ENCODE measurements around the gene NSFL1C. TPM values are rescaled to one million over a fixed set of nuclear protein-coding genes. Genes with fewer than 3 reads are reported as not detected.

NSFL1C gene
- total RNA-seq, 2 experiments from 2014 or later: 40.2 to 80.0 TPM

GRCh38 chr20:1465470-1466210 lies 1.0 kb downstream of the NSFL1C start:
- Histone ChIP-seq H3K4me1 (ENCODE audit: insufficient read depth, low read length, poor library complexity, severe bottlenecking) (peaks cover 35% of the 10 kb centered on the region), H3K9me2 (ENCODE audit: insufficient read depth, low read length) (no peaks in the 10 kb centered on the region), H3K4me3 (ENCODE audit: low read depth, low read length, poor library complexity, severe bottlenecking) (peak overlapping the region; percentile 85), H3K4me2 (ENCODE audit: low read length) (peak overlapping the region; percentile 98), H3K79me2 (ENCODE audit: insufficient read depth, low read depth, low read length) (peaks cover 33% of the 10 kb centered on the region), H4K20me1 (ENCODE audit: insufficient read depth, low read length) (peaks cover 16% of the 10 kb centered on the region), H2AFZ (ENCODE audit: low read length) (peak overlapping the region; percentile 54; the same call in 1 of the 2 replicates), H3K36me3 (ENCODE audit: insufficient read depth, low read length) (peaks cover 36% of the 10 kb centered on the region), H3K9me3 (ENCODE audit: low read length) (no peaks in the 10 kb centered on the region), H3K27ac (ENCODE audit: low read depth, low read length, poor library complexity, severe bottlenecking) (peak overlapping the region; percentile 46)
- intact Hi-C loops (cut with micrococcal nuclease; ENCODE audit: unreplicated experiment): loop anchor here (1.0 kb wide), 2 partner anchors 67 to 347 kb away; partner anchors contain the start of gene PSMF1
- TSS peak; percentile 48 for BruUV-seq (replicated peaks)
- ChIA-PET POLR2A (interaction anchor here (1.1 to 1.2 kb wide), 2 partner anchors 27 to 33 kb away, joined by 3 read pairs; no protein-coding TSS in a partner anchor), CTCF (ENCODE audit: unreplicated experiment) (interaction anchor here (1.2 kb wide), 1 partner anchor 38 kb away, joined by 6 read pairs; no protein-coding TSS in a partner anchor)
- no peak for DNase-seq (ENCODE audit: low spot score)
- no peak for TF ChIP-seq CTCF (conservative IDR thresholded peaks at IDR 0.05; ENCODE audit: low read length)
- TF ChIP-seq EZH2phosphoT487 (IDR thresholded peaks at IDR 0.05; ENCODE audit: borderline replicate concordance, low read depth, low read length): no peak

GRCh38 chr20:1463971-1464570 lies 2.6 kb downstream of the NSFL1C start:
- H3K79me2 ChIP-seq (ENCODE audit: insufficient read depth, low read depth, low read length): peaks cover 33% of the 10 kb centered on the region
- peaks cover 35% of the 10 kb centered on the region for H3K4me1 ChIP-seq (ENCODE audit: insufficient read depth, low read length, poor library complexity, severe bottlenecking)
- ChIA-PET POLR2A (no interaction called here), CTCF (ENCODE audit: unreplicated experiment) (interaction anchor here (0.7 kb wide), 1 partner anchor 40 kb away, joined by 3 read pairs; no protein-coding TSS in a partner anchor)
- no peak overlapping the region; the same call in 1 of the 2 replicates for H3K4me2 ChIP-seq (ENCODE audit: low read length)
- no peak for TF ChIP-seq EZH2phosphoT487 (IDR thresholded peaks at IDR 0.05; ENCODE audit: borderline replicate concordance, low read depth, low read length)
- TF ChIP-seq CTCF (conservative IDR thresholded peaks at IDR 0.05; ENCODE audit: low read length): no peak
- no peak overlapping the region for H2AFZ ChIP-seq (ENCODE audit: low read length)
- no peak overlapping the region for H3K4me3 ChIP-seq (ENCODE audit: low read depth, low read length, poor library complexity, severe bottlenecking)
- BruUV-seq (replicated peaks): no TSS peak
- no peaks in the 10 kb centered on the region for H3K9me3 ChIP-seq (ENCODE audit: low read length)
- H3K27ac ChIP-seq (ENCODE audit: low read depth, low read length, poor library complexity, severe bottlenecking): no peak overlapping the region
- intact Hi-C loops (cut with micrococcal nuclease; ENCODE audit: unreplicated experiment): no loop called here
- peaks cover 52% of the 10 kb centered on the region for H3K36me3 ChIP-seq (ENCODE audit: insufficient read depth, low read length)
- peaks cover 16% of the 10 kb centered on the region for H4K20me1 ChIP-seq (ENCODE audit: insufficient read depth, low read length)
- no peak for DNase-seq (ENCODE audit: low spot score)
- no peaks in the 10 kb centered on the region for H3K9me2 ChIP-seq (ENCODE audit: insufficient read depth, low read length)

All from OCI-LY7 (cell line).